IPS-18a (cell line): ENCODE data around the gene CYP2J2.
"Not testable (repeated sequence)": the region's sequence is repeated elsewhere in the genome, so short reads cannot be mapped to it uniquely, and the experiment has no call there.

Source experiments
- H3K27ac ChIP-seq: one replicate; pipeline ENCODE4 v1.5.1; 2013; ENCODE audit warnings: low read length
- H3K27me3 ChIP-seq: one replicate; pipeline ENCODE4 v1.6.1; 2013; ENCODE audit warnings: mild to moderate bottlenecking, low read length; ENCODE audit not compliant: control insufficient read depth, insufficient read depth
- H3K36me3 ChIP-seq: one replicate; pipeline ENCODE4 v1.6.1; 2013; ENCODE audit warnings: low read depth, low read length; ENCODE audit not compliant: control insufficient read depth
- H3K4me1 ChIP-seq: one replicate; pipeline ENCODE4 v1.6.1; 2013; ENCODE audit warnings: low read depth, low read length; ENCODE audit not compliant: control insufficient read depth
- H3K4me3 ChIP-seq: one replicate; pipeline ENCODE4 v1.5.1; 2013; ENCODE audit warnings: low read length
- H3K9ac ChIP-seq: one replicate; pipeline ENCODE4 v1.6.1; 2013; ENCODE audit warnings: mild to moderate bottlenecking, low read length, moderate library complexity
- H3K9me3 ChIP-seq: one replicate; pipeline ENCODE4 v1.6.1; 2013; ENCODE audit warnings: low read depth, low read length; ENCODE audit not compliant: control insufficient read depth

The CYP2J2 gene

GRCh38 chr1:59917026-59917784 lies 9.4 kb downstream of the CYP2J2 start:
- no peak overlapping the region for H3K9ac ChIP-seq
- no peak overlapping the region for H3K4me3 ChIP-seq
- H3K27ac ChIP-seq: no peak overlapping the region
- H3K4me1 ChIP-seq: no peaks in the 10 kb centered on the region
- no peaks in the 10 kb centered on the region for H3K9me3 ChIP-seq
- no peaks in the 10 kb centered on the region for H3K27me3 ChIP-seq
- no peaks in the 10 kb centered on the region for H3K36me3 ChIP-seq

GRCh38 chr1:59915516-59915915 lies 11.1 kb downstream of the CYP2J2 start:
- Histone ChIP-seq H3K9me3 (no peaks in the 10 kb centered on the region), H3K9ac (no peak overlapping the region), H3K4me3 (no peak overlapping the region), H3K36me3 (no peaks in the 10 kb centered on the region), H3K27me3 (no peaks in the 10 kb centered on the region), H3K27ac (no peak overlapping the region), H3K4me1 (no peaks in the 10 kb centered on the region)

DNA sequence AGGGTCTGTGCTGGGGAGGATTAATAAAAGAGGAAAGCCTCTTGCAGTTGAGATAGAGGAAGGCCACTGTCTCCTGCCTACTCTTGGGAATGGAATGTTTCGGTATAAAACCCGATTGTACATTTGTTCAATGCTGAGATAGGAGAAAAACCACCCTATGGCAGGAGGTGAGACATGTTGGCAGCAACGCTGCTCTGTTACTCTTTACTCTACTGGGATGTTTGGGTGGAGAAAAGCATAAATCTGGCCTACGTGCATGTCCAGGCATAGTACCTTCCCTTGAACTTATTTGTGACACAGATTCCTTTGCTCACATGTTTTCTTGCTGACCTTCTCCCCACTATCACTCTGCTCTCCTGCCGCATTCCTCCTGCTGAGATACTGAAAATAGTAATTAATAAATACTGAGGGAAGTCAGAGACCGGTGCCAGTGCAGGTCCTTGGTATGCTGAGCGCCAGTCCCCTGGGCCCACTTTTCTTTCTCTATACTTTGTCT lies 11.7 kb downstream of the CYP2J2 start:
- H3K27ac ChIP-seq, H3K9me3 ChIP-seq, H3K4me1 ChIP-seq, H3K9ac ChIP-seq, H3K4me3 ChIP-seq, H3K36me3 ChIP-seq, H3K27me3 ChIP-seq: not testable (repeated sequence)

GRCh38 chr1:59908682-59909081 lies 17.9 kb downstream of the CYP2J2 start:
- Histone ChIP-seq H3K4me1 (no peaks in the 10 kb centered on the region), H3K27ac (no peak overlapping the region), H3K36me3 (no peaks in the 10 kb centered on the region), H3K4me3 (no peak overlapping the region), H3K9me3 (no peaks in the 10 kb centered on the region), H3K9ac (no peak overlapping the region), H3K27me3 (no peaks in the 10 kb centered on the region)

DNA sequence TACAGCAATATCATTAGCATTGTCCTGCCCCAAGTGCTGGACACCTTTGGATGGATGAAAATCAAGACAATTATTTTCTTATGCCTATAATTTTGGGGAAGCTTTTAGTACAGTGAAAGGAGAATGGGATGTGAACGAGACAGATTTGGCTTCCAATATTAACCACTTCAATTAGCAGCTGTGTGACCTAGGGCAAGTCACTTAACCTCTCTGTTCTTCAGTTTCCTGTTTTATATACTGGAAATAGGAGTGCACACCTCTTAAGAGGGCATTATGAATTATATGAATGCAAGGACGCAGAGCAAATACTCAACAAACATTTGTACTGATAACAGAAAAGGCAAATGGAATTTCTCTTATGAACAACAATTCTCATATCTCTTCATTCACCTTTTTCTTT lies 18.5 kb downstream of the CYP2J2 start:
- H3K9ac ChIP-seq: no peak overlapping the region
- no peak overlapping the region for H3K27ac ChIP-seq
- H3K9me3 ChIP-seq: no peaks in the 10 kb centered on the region
- no peak overlapping the region for H3K4me3 ChIP-seq
- no peaks in the 10 kb centered on the region for H3K27me3 ChIP-seq
- H3K36me3 ChIP-seq: no peaks in the 10 kb centered on the region
- H3K4me1 ChIP-seq: no peaks in the 10 kb centered on the region

- H3K9ac ChIP-seq: no peak overlapping the region
- no peak overlapping the region for H3K4me3 ChIP-seq
- no peaks in the 10 kb centered on the region for H3K4me1 ChIP-seq
- H3K9me3 ChIP-seq: no peaks in the 10 kb centered on the region
- H3K36me3 ChIP-seq: no peaks in the 10 kb centered on the region
- no peaks in the 10 kb centered on the region for H3K27me3 ChIP-seq
- H3K27ac ChIP-seq: no peak overlapping the region
Measured at GRCh38 chr1:59906931-59907330, 19.6 kb downstream of the CYP2J2 start.

DNA sequence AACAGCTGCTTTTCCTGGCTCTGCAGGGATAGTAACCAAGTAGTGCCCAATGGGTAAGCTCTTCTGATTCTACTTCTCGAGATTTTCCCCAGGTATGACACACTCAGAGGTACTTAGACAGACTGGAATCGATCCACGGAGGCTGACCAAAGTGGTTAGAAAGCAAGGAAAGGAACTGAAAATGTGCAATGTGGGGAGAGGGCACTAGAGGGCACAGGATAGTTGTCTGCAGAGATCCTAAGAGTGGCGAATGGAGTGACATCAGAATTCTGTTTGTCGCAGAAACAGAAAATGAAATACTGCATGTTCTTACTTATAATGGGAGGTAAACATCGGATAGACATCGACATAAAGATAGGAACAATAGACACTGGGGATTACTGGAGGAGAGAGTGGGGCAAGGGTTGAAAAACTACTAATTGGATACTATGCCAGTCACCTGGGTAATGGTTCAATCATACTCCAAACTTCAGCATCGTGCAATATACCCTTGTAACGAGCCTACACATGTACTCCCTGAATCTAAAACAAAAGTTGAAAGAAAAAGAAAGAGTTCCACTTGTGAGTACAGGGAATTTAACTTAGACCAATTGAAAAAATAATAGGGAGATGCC lies 23.3 kb downstream of the CYP2J2 start:
- H3K27ac ChIP-seq: no peak overlapping the region
- H3K27me3 ChIP-seq: no peaks in the 10 kb centered on the region
- H3K4me3 ChIP-seq: no peak overlapping the region
- H3K9ac ChIP-seq: no peak overlapping the region
- no peaks in the 10 kb centered on the region for H3K36me3 ChIP-seq
- H3K4me1 ChIP-seq: no peaks in the 10 kb centered on the region
- H3K9me3 ChIP-seq: no peaks in the 10 kb centered on the region

DNA sequence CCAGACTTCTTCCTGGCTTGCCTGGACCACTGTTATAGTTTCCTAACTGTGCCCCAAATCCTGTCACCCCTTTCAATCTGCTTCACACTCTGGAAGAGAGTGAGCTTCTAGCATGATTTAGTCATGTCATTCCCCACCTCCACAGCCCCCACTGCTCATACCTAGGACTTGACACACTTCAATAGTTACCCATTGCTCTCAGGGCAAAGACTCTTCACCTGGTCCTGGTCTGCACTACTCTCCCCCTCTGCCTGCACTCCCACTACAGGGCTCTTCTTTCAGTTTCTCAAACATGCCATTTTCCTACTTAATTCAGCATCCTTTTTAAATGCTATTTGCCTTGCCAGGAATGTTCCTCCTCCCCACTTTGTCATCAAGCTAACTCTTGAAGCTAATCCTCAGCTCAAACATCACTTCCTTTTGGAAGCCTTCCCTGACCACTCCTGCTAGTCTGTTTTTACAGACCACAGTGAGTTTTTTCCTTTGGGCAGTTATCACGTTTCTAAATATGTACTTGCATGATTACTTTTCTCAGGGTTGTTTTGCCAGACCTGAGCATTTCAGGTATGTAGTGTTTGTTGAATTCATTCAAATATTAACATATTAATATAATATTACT lies 24.7 kb downstream of the CYP2J2 start:
- Histone ChIP-seq H3K27me3 (no peaks in the 10 kb centered on the region), H3K4me3 (no peak overlapping the region), H3K27ac (no peak overlapping the region), H3K36me3 (no peaks in the 10 kb centered on the region), H3K9ac (no peak overlapping the region), H3K4me1 (no peaks in the 10 kb centered on the region), H3K9me3 (no peaks in the 10 kb centered on the region)

GRCh38 chr1:59900640-59901039 lies 25.9 kb downstream of the CYP2J2 start:
- Histone ChIP-seq H3K27me3 (no peaks in the 10 kb centered on the region), H3K4me1 (no peaks in the 10 kb centered on the region), H3K27ac (no peak overlapping the region), H3K36me3 (no peaks in the 10 kb centered on the region), H3K9ac (no peak overlapping the region), H3K4me3 (no peak overlapping the region), H3K9me3 (no peaks in the 10 kb centered on the region)

DNA sequence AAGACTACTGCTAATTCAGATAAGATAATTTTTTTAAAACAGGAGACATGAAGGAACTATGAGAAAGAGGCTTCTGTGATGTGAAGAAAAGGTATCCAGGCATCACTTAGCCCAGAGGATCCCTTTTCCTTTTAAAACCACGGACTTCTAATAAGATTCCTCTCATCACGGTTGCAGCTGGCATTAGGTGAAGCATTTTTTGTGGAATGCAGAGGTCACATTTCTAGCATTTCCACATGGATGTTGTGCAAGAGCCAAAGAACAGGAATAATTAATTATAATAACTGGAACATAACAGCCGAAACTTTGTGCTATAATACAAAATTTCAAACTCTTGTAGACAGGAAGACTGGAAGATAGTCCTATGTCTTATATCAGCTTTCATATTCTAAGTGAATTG lies 27.6 kb downstream of the CYP2J2 start:
- H3K4me3 ChIP-seq: no peak overlapping the region
- no peaks in the 10 kb centered on the region for H3K36me3 ChIP-seq
- H3K9me3 ChIP-seq: no peaks in the 10 kb centered on the region
- no peaks in the 10 kb centered on the region for H3K27me3 ChIP-seq
- no peak overlapping the region for H3K9ac ChIP-seq
- H3K27ac ChIP-seq: no peak overlapping the region
- no peaks in the 10 kb centered on the region for H3K4me1 ChIP-seq

DNA sequence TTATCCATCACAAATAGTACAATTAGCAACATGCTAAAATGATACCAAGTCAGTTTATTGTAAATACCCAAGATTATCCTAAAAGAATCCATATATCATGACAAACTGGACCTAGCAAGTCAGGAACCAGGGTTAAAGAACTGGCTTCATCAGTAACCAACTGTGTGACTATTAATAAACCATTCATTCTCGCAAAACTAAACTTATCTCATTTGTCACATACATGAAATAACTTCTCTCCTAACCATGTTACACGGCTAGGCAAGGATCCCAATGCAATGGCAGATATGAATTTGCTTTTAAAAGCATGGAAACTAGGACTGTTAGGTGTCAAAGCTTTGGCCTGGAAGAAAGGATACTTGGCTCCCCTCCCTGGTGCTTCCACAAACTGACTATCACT lies 29.4 kb downstream of the CYP2J2 start:
- no peaks in the 10 kb centered on the region for H3K4me1 ChIP-seq
- no peaks in the 10 kb centered on the region for H3K9me3 ChIP-seq
- no peaks in the 10 kb centered on the region for H3K27me3 ChIP-seq
- no peak overlapping the region for H3K27ac ChIP-seq
- no peak overlapping the region for H3K4me3 ChIP-seq
- H3K36me3 ChIP-seq: no peaks in the 10 kb centered on the region
- H3K9ac ChIP-seq: no peak overlapping the region
